ENCODE measurements around the gene SCRG1.

The SCRG1 gene

DNA sequence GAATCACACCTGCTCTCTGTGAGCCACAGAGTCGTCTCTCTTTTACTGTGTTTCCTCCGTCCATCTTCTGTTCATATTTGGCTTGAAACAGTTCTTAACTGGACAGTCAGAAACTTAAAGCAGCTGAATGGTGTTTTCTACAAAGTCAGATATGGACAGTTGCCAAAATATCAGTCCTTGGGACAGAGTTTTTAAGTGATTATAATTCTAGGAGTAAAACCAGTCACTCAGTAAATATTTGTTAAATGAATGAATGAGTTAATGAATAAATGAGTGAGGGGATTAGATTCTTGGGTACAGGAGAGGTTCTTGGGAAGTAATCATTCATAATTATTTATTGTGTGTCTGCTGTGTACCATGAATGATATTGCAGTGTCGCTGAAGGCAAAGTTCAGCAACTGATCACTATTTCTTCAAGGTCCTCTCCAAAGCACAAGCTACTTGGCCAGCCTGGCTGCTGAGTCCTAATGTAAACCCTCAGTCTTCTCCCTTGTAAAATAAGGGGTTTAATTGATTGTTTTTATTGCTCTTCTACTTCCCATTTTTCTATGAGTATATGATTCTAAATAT is 5.5 kb upstream of the SCRG1 start:
- Histone ChIP-seq H3K4me1 (ENCODE audit: low read depth, poor library complexity, severe bottlenecking) (peaks cover 11% of the 10 kb centered on the region), H3K36me3 (ENCODE audit: insufficient read depth) (no peaks in the 10 kb centered on the region), H3K9ac (no peak overlapping the region), H3K27me3 (ENCODE audit: insufficient read depth, low read depth) (no peaks in the 10 kb centered on the region), H2AFZ (ENCODE audit: low read depth) (no peak overlapping the region), H3K4me3 (IDR thresholded peaks at IDR 0.05; ENCODE audit: insufficient read depth, low read depth, low read length) (no peak overlapping the region), H4K20me1 (ENCODE audit: insufficient read depth) (no peaks in the 10 kb centered on the region), H3K4me2 (no peak overlapping the region), H3K79me2 (ENCODE audit: insufficient read depth, low read depth) (no peaks in the 10 kb centered on the region), H3K27ac (no peak overlapping the region)
- TF ChIP-seq CTCF (conservative IDR thresholded peaks at IDR 0.05; ENCODE audit: low read depth, low read length), result no peak

DNA sequence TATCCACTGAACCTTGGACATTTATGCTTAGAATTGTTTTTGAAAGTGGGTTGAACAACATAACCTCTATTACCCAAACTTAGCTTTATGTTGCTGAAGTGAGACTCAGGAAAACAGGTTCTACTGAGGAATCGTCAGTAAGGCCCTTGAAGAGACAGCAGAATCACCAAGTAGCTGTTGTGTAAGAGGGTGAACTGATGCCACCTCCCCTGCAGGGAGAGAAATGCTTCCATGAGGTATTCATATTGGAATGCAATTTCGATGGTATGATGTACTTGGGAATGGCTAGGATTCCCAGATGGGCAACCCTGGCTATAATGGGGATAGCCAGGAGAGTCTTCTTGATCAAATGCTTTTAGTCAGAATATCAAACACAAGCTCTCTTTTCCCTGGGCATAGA is 4.1 kb upstream of the SCRG1 start:
- no peaks in the 10 kb centered on the region for H3K27me3 ChIP-seq (ENCODE audit: insufficient read depth, low read depth)
- no peaks in the 10 kb centered on the region for H3K36me3 ChIP-seq (ENCODE audit: insufficient read depth)
- no peak overlapping the region for H3K27ac ChIP-seq
- no peaks in the 10 kb centered on the region for H4K20me1 ChIP-seq (ENCODE audit: insufficient read depth)
- no peaks in the 10 kb centered on the region for H3K79me2 ChIP-seq (ENCODE audit: insufficient read depth, low read depth)
- H3K9ac ChIP-seq, result no peak overlapping the region
- H3K4me2 ChIP-seq, result no peak overlapping the region
- H2AFZ ChIP-seq (ENCODE audit: low read depth), result no peak overlapping the region
- no peak for TF ChIP-seq CTCF (conservative IDR thresholded peaks at IDR 0.05; ENCODE audit: low read depth, low read length)
- H3K4me3 ChIP-seq (IDR thresholded peaks at IDR 0.05; ENCODE audit: insufficient read depth, low read depth, low read length), result no peak overlapping the region
- H3K4me1 ChIP-seq (ENCODE audit: low read depth, poor library complexity, severe bottlenecking), result peaks cover 11% of the 10 kb centered on the region

GRCh38 chr4:173401063-173401462 is 2.1 kb upstream of the SCRG1 start:
- no peak for TF ChIP-seq CTCF (conservative IDR thresholded peaks at IDR 0.05; ENCODE audit: low read depth, low read length)

DNA sequence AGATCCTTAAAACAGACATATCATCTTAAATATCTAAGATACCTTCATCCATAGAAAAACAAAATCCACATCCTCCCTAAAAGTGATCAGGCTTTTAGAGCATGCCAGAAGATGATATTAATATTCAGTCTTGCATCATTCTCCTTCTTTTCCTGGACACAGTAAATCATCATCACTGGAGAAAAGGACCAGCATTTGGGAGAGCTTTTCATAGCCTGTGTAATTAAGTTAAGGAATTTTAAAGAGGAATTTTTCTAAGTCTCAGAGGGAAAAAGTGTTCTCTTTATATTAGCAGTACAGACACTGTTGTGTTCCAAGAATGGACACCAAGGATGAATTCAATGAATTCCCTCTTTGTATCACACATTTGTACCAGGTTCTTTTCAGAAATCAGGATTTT is 696 bp downstream of the SCRG1 start:
- Histone ChIP-seq H3K79me2 (ENCODE audit: insufficient read depth, low read depth) (no peaks in the 10 kb centered on the region), H3K9ac (no peak overlapping the region), H3K4me3 (IDR thresholded peaks at IDR 0.05; ENCODE audit: insufficient read depth, low read depth, low read length) (no peak overlapping the region), H3K4me2 (no peak overlapping the region), H3K36me3 (ENCODE audit: insufficient read depth) (no peaks in the 10 kb centered on the region), H4K20me1 (ENCODE audit: insufficient read depth) (no peaks in the 10 kb centered on the region), H3K27ac (no peak overlapping the region), H3K4me1 (ENCODE audit: low read depth, poor library complexity, severe bottlenecking) (peaks cover 11% of the 10 kb centered on the region), H2AFZ (ENCODE audit: low read depth) (no peak overlapping the region), H3K27me3 (ENCODE audit: insufficient read depth, low read depth) (no peaks in the 10 kb centered on the region)
- TF ChIP-seq CTCF (conservative IDR thresholded peaks at IDR 0.05; ENCODE audit: low read depth, low read length), result no peak

More at GRCh38 chr4:173401063-173401462, 2.1 kb upstream of the SCRG1 start:
- H3K27ac ChIP-seq, result no peak overlapping the region
- no peak overlapping the region for H3K4me2 ChIP-seq
- H2AFZ ChIP-seq (ENCODE audit: low read depth), result no peak overlapping the region
- H3K4me1 ChIP-seq (ENCODE audit: low read depth, poor library complexity, severe bottlenecking), result peaks cover 11% of the 10 kb centered on the region
- no peaks in the 10 kb centered on the region for H3K36me3 ChIP-seq (ENCODE audit: insufficient read depth)
- H4K20me1 ChIP-seq (ENCODE audit: insufficient read depth), result no peaks in the 10 kb centered on the region
- H3K79me2 ChIP-seq (ENCODE audit: insufficient read depth, low read depth), result no peaks in the 10 kb centered on the region
- H3K27me3 ChIP-seq (ENCODE audit: insufficient read depth, low read depth), result no peaks in the 10 kb centered on the region
- no peak overlapping the region for H3K4me3 ChIP-seq (IDR thresholded peaks at IDR 0.05; ENCODE audit: insufficient read depth, low read depth, low read length)
- H3K9ac ChIP-seq, result no peak overlapping the region
